Stimulated activated CD8-positive, alpha-beta memory T cell treated with anti-CD3 and anti-CD28 coated beads, Interleukin-7, amount 100 ng/mL, for 4 hours (primary cell): ENCODE measurements around the gene ITPR1.

ENCODE experiments used
- DNase-seq, 2 donors: peaks; one replicate each; pipeline ENCODE4 v3.0.0-alpha.2; 2020; ENCODE audit warnings: low read depth in 2 of 2

The ITPR1 gene

DNA sequence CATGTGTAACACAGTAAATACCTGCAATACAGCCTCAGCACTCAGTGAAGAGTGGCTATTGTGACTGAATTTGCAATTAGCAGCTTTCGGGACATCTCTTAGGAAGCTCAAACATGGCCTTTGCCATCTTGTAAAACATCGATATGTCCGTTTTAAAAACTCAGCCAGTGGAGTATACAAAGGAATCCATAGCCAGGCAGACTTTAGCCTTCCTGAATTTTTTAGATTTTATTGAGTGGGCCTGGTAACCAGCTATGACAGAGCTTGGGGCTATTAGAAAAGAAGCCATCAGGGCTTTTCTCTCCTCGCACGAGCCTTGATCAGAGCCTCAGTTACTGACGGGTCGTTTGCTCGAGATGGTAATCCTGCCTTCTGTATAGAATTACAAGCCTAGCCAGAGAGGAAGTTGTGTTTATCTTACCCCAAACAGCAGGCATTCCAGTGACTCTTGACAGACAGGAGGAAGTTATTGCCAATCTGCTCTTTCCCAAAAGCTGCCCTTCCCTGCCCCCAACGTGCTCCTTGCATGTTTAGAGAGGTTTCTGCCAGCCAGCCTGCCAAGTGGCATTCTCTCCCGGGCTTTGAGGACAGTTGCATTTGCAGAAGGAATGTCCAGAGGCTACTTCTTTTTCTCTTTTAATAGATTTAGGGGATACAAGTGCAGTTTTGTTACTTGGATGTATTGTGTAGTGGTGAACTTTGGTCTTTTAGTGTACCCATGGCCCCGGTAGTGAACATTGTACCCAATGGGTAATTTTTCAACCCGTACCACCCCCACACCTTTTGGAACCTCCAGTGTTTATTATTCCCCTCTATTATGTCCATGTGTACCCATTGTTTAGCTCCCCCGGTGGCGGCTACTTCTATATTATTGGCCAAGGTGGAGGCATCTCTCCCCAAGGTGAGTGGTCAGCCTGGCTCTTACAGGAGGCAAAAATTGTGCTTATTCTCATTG, 40.6 kb downstream of the ITPR1 start:
- no peak for DNase-seq

DNA sequence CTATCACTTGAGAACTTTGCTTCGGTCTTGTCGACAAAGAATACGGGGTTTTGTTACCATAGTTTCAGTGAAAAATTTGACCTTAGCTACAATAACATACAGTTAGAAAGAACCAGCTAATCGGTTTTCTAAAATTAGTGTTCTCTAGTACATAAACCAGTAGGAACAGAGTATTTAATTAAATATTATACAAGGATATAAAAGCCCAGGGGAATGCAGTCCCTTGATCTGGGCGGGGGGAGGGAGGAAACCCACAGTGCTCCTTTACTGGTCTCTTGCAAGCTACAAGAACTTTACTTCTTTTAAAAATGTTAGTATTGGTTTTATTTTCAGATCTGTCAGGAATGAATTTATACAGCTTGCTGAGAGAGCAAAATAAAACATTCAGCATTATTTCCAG, 41.8 kb downstream of the ITPR1 start:
- DNase-seq = no peak

DNA sequence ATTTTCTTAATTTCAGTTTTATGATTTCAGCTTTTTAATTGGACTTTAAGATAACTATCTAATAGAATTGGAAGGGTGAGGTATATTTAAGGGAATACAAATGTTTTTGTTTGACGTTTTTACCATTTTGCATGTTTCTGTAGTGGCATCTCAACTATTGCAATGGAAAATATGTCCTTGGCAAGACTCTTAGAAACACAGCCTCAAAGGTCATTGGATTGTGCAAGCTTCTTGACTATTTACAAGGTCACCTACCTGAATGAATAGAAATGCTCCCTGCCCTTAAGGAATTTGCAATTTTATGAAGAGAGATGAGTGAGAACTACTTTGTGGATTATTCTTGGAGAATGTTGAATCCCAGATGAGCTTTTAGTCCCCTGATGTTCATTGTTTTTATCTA, 43.1 kb downstream of the ITPR1 start:
- no peak for DNase-seq

DNA sequence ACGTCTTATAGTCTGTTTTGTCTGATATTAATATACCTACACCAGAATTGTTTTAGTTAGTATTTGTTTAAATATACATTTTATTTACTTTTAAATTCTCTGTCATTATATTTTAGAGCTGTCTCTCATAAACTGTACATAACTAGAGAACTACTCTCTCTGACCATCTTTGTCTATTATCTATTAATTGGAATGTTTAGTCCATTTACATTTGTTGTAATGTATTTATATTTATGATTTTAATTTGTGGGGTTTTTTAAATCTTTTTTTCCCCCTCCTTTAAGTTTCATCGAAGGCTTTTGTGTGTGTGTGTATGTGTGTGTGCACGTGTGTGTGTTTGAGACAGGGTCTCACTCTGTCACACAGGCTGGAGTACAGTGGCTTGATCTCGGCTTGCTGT, 47.1 kb downstream of the ITPR1 start:
- no peak for DNase-seq

DNA sequence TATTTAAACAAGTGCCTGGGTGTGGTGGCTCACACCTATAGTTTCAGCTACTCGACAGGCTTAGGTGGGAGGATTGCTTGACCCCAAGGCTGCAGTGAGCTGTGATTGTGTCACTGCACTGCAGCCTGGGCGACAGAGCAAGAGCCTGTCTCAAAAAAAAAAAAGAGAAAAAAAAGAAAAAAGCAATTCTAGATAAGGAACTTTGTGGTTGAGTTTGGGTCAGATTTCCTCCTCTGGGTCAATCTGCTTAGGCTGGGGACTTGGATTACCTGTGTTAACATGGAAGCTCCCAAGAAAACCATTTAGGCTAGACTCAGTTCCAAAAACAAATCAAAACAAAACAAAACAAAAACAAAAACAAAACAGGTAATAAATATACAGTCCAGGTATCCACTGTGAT, 50.0 kb downstream of the ITPR1 start:
- DNase-seq = no peak

DNA sequence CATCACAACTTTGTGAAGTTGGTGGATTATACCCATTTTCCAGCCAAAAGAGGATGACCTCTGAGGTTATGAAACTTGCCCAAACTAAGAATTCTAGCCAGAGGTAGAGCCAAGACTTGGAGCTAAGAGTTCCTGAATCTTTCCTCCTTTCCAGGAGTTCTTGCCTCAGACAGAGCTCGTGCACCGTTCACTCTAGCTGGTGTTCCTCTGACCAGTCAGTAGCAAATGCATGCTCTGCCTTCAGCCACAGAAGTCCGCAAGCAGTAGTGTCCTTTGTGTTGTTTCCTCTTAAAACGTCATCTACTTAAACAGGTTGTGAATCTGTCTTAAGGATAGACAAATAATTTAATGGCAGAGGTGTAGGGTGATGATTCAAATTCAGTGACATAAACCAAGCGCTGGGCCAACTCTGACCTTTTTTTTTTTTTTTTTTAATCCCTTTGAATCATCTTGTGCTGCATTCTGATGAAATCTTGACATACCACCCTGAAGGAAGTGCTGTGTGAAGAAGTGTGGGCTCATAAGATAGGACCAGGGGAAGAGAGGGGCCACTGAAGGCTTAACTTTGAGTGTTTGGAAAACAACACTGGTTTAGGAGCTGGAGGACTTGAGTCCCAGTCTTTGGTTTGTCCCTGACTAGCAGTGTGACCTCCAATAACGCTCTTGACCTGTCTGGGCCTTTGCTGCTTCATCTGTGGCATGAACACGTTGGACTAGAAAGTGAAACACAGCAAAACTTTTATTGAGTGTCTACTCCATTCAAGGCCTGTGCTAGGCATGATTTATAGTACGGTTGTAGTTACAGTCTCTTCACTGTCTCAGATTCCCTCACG, 53.4 kb downstream of the ITPR1 start:
- DNase-seq = no peak

DNA sequence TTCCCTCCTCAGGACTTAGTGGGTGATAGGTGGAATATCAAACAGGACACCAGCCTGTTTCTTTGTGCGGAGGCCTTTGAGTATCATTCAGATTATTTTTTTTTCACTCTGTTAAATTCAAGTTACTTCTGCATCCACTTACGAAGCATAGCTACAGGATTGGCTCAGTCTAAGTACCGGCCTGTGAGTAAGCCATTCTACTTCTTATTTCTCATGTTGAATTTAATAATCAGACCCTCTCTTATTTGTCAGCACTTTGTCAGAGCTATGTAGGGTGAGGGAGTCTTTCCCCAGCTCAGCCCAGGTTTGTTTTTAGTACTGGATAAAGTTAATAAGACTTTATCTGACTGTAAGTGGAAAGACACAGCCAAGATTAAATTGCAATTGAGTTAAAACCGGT, 54.7 kb downstream of the ITPR1 start:
- no peak for DNase-seq

DNA sequence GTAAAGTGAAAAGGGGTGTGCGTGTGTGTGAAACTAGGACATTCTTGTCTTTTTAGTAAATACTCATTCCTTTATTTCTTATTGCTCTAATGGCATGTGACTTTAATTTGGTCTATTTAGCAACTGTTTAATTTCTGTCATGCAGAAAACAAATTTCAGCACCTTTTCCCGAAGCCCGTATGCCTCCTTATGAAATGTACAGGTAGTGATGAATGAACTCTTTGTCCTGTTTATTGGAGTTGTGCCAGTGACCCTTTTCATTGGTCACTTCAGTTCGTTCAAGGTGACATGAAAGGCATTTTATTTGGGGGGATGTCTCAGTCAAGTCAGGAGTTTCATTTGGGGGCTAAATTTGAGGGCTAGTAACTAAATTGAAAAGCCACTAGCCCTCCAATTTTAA, 55.2 kb downstream of the ITPR1 start:
- no peak for DNase-seq

DNA sequence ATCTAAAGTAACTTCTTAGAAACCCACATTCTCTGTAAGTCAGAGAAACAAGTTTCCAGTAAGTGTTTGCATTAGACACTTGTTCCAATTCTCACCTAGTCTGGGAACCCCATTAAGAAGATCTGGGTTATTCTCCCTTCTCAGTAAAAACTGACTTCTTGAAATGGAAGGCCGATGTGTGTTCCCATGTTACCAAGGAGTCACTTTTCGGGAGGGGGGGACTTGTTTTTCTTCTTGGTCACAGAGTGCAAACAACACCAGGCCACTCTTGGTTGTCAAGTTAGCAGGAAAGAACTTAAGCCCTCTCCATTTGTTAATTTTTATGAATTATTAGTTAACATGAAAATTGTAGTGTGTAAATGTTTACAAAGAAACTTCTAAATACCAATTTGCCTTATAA, 55.6 kb downstream of the ITPR1 start:
- DNase-seq = no peak

DNA sequence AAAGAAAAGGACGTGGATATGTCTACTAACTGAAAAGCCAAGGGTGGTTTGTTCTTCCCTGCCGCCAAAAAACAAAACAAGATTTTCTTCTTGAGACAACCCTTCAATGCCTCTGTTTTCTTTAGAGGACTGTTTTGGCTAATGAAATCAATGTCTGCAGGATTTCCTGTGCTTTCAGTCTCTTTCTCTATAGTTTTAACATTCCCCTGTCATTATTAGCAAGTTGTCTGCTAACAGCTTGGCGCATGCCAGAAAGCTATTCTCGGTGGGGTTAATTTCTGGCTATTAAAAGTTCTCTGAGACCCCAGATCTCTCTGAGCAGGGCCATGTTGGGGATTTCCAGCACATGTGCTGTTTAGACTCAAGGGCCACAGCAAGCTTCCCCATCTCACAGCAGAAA, 56.7 kb downstream of the ITPR1 start:
- DNase-seq = no peak

DNA sequence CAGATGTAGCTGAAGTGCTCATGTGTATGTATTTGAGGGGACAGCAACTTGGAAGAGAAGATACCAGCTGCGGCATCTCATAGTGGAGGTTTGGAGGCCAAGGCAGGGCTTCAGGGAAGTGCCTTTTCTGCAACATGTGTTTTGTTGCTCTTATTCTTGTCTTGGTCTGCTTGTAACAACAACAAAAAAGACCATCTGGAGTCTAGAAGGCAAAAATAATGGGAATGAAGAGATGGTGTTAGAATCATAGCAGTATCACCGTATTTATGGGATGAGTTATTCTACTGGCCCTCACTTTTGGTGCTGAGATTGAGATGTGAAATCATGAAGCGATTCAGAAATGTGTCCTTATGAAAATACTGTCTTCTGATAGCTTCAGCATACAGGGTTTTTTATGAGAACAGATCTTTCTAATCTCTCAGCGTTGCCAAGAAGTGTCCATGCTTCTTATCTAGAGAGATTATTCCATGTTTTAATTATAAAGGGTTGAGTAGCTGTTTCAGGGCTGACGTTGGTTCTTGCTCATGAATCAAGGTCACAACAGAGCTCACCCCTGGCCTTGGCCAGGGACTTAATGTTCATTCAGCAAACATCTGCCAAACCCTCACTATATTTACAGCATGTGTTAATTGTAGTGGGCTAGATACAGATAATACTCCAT, 58.0 kb downstream of the ITPR1 start:
- DNase-seq = no peak

DNA sequence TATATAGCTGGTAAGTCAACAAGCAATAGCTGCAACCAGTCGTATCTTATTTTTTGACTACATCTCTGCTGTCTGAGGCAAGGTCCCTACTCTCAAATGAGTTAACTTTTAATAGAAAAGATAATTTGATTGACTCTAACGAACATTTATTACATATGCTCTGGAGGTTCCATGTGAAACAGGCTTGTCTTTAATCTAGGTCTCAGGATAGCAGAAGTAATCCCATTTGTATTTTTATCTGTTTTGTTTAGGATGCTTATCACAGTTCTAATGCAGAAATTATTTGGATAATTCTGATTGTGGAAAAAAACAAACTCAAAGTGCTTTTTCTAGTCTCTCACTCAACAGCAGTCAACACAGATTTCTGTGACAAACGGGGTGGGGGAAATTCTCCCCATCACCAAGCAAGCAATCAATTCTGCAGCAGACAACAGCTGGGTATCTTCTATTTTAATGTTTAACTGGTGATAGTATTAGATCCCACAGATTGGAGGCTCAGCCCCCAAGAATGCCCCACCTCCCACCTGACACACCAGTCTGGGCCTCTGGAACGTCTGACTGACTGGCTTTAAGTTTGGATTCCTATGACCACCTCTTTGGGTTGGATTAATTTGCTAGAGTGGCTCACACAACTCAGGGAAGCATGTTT, 58.8 kb downstream of the ITPR1 start:
- no peak for DNase-seq

DNA sequence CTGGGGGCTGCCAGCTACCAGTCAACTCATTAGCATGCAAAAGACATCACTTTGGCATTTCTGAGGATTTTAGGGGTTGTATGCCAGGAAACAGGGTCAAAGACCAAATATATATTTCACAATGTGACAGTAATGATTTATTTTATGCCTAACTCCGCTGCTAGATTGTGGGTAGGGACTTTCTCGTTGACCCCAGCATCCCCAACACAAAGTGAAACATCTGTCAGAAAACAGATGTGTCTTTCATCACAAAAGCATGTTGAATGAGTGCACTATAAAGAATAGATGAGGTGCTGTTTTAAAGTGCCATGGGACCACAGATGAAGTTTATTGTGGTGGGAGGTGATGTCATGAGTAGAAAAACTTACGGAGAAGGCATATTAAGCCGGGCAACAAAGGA, 59.7 kb downstream of the ITPR1 start:
- DNase-seq = no peak

DNA sequence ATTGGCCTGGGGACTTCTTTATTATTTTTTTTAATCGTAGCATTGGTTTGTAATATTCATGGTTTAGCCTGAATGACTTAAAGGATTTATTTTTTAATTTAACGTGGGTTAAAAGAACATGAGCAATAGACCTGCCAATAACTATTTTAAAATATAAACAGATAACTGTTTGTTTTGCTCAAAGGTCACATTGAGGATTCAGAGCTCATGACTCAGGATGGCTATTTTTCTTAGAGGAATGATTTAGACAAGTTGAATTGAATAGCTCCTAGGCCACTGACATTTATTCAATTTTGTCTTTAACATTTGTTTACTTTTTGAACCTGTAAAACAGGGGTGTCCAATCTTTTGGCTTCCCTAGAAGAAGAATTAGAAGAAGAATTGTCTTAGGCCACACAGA, 68.5 kb downstream of the ITPR1 start:
- no peak for DNase-seq

DNA sequence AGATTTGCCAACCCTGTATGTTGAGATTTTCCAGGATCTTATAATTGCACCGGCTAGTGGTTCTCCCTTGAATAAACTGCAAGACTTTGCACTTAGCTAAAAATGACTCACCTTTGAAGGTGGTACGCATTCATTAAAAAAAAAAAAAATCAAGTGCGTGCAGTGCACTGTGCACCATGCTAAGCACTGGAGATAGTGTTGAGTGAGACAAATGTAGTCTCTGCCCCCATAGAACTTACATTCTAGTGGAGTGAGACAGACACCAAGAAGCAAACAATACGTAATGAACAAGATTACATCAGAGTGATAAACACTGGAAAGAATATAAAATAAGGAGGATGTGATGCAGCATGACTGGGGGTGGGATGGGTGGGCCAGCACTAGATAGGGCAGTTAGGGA, 69.4 kb downstream of the ITPR1 start:
- no peak for DNase-seq

DNA sequence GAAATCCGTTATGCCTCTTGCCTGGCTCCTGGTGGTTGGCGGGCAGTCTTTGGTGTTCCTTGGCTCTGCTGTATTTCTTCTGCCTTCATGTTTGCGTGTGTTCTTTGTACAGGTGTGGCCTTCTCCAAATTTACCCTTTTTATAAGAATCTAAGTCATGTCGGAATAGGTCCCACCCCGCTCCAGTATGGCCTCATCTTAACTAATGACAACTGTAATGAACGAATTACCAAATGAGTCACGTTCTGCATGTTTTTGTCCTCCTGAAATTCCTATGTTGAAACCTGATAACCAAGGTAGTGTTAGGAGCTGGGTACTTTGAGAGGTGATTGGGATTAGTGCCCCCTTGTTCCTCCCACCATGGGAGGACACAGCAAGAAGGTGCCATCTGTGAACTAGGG, 71.1 kb downstream of the ITPR1 start:
- no peak for DNase-seq

DNA sequence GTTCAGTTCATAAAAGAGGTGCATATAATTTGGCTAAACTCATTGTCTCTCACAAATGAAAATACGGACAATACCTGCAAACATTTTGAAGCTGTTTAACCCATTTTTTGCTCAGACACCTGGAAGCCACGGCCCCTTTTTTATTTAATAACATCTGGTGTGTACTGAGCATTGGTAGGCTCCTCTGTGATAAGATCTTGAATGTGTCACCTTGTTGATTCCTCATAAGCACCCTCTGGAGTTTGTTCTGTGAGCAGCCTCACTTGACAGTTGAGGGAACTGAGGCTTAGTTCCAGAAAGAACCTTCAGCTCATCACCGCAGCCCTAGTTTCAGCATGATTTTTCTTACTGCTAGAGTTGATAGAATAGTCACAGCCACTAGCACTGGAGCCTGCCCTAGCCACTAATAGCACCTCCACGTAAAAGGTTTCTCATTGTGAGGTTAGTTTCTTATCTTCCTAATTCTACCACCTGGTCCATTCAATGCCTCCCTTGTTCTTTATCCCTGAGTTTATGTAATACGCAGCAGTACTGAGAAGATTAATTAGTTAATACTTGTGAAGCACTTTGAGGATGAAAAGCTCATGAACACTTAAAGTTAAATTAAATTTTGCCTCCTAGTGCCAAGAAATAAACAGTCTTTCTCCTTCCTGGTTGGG, 71.9 kb downstream of the ITPR1 start:
- DNase-seq = no peak

DNA sequence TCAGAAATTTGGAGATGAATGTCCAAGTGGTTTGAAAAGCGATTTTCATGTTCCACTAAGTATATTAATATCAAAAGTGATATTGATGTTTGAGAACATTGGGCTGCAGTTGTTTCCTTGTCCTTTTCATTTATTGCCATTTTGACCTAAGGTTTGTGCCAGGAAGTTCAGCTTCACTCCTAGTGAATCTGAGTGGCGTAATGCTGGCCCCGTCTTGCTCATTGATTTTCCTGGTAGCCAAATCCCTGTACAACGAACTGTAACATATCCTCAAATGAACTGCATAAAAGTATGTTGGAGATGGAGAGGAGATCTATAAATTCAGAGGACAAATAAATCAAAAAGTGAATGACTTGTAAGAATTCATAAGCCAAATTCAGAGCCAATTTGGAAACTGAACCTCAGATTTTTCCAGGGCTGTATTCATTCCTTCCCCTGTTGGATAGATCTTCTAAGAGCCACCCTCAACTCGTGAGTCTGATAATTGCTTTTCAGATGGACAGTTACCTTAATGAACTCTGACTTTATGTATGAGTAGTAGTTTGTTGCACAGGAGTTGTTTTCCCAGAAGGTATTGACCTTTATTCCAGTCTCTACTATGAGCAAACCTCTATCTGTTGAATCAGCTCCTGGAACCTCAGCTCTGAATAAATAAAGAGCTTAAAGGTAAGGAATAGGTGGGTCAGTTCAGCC, 72.8 kb downstream of the ITPR1 start:
- no peak for DNase-seq

DNA sequence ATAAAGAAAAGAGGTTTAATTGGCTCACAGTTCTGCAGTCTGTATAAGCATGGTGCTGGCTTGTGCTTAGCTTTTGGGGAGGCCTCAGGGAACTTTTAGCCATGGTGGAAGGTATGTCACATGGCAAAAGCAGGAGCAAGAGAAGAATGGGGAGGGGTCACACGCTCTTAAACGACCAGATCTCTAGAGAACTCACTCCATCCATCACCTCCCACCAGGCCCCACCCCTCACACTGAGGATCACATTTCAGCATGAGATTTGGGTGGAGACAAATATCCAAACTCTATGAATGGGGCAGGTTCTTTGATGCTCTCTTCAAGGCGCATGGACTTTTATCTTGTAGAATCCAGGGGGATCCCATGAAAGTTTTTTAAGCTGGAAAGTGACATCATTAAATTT, 75.7 kb downstream of the ITPR1 start:
- no peak for DNase-seq

DNA sequence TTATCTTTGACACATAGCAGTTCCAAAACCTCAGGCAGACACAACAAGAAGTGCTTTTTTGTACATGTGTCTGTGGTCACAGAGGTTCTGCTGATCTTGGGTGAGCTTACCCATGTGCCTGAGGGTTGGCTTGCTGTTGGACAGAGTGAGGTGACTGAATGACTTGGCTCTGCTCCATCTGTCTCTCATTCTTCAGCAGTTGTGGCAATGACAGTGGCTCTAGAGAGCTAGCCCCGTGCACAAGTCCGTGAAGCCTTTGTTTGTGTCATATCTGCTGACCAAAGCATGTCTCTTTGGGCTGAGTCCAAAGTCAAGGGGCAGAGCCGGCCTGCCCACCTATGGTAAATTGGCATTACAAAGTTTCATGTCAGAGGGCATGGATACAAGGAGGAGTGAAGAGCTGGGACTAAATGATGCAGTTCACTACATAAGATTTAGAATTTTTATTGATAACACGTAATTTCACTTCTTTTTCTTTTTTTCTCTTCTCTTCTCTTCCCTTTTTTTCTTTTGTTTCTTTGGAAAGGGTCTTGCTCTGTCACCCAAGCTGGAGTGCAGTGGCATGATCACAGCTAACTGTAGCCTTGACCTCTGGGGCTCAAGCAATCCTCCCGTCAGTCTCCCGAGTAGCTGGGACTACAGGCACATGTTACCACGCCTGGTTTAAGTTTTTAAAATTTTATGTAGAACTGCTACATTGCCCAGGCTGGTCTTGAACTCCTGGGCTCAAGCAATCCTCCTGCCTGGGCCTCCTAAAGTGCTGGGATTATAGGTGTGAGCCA, 77.9 kb downstream of the ITPR1 start:
- no peak for DNase-seq
